Astrocyte (in vitro differentiated cells and primary cell): Measurements from ENCODE around the gene ANGPTL4.

Source experiments
- CTCF ChIP-seq: IDR thresholded peaks from 2 replicates; pipeline ENCODE4 v1.5.1; 2011; ENCODE audit warnings: low read depth, mild to moderate bottlenecking, inconsistent platforms, low read length, moderate library complexity; ENCODE audit not compliant: insufficient read depth
- EZH2 ChIP-seq: IDR thresholded peaks from 2 replicates; pipeline ENCODE4 v1.6.1; 2012; ENCODE audit warnings: mild to moderate bottlenecking, low read length, inconsistent platforms; ENCODE audit not compliant: insufficient read depth

- TF ChIP-seq CTCF = no peak
- TF ChIP-seq EZH2 = no peak
These were observed 38.5 kb upstream of the ANGPTL4 start for GRCh38 chr19:8325454-8325853.
